ENCODE data around the gene IGFN1.
A peak's percentile ranks its signal among the peaks of the same experiment; 100 is the strongest.
"Not testable (repeated sequence)": the region's sequence is repeated elsewhere in the genome, so short reads cannot be mapped to it uniquely, and the experiment has no call there.

The IGFN1 gene

DNA sequence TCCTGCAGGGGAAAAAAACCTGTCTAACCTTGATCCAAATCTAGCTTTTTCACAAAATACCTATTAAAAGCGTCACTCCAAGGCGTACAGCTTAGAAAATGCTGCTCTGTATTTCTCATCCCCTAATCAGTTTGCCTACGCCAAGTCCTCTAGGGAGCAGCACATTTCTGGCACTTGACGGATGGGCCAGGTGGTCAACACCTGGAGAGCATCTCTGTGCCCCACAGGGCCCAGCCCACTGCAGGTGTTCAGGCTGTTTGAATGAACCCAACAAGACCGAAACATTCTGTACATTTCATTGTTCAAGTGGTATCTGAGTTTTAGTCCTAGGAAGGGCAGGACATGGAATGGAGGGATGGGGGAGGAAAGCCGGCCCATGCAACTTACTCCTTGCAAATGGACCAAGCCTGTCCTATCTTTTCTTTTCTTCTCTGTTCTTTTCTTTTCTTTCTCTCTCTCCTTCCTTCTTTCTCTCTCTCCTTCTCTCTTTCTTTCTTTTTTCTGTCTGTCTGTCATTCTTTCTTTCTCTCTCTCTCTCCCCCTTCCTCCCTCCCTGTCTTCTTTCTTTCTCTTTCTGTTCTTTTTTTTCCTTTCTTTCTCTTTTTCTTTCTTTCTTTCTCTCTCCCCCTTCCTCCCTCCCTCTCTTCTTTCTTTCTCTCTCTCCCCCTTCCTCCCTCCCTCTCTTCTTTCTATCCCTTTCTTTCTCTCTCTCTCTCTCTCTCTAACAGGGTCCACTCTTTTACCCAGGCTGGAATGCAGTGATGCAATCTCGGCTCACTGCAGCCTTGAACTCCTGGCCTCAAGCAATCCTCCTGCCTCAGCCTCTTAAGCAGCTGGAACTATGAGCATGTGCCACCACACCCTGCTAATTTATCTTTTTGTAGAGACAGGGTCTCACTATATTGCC lies 29.1 kb downstream of the IGFN1 start:
- DNase-seq: no peak

GRCh38 chr1:201220388-201220715 lies 29.7 kb downstream of the IGFN1 start:
- DNase-seq: no peak

DNA sequence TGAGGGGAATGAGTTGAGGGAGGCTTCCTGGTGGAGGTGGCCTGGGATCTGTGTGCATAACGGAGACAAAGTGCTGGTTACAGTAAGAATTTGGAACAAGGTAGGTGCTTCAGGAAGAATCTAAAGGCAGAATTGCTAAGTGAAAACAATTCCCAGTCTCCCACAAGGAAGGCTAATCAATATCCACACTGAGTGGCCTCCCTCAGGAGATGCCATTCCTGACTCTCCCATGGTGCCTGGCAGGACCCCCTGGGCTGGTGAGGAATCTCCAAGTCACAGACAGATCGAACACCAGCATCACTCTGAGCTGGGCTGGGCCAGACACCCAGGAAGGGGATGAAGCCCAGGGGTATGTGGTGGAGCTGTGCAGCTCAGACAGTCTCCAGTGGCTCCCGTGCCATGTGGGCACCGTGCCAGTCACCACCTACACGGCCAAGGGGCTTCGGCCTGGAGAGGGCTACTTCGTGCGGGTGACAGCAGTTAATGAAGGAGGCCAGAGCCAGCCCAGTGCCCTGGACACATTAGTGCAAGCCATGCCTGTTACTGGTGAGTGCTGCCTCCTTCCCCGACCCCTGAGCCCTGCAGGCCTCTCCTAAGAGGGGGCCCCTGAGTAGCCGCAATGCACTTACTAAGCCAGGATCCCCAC lies 30.7 kb downstream of the IGFN1 start:
- no peak for DNase-seq

DNA sequence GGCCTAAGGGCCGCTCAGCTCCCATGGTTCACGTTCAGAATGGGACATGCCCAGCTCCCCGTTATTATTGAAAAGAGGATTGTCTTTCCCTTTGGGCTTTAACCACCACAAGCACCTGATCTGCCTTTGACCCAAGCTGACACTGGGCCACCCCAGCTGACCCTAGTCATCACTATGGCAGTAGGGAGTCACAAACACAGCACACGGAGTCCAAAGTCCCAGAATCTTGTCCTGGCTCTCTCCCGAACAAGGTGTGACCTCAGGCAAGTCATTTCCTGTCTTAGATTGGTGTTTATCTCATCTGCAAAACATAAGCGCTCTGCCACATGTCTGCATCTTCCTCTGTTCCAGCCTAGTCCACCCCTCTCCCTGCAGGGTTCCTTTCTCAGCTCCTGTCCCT lies 31.5 kb downstream of the IGFN1 start:
- no peak for DNase-seq

DNA sequence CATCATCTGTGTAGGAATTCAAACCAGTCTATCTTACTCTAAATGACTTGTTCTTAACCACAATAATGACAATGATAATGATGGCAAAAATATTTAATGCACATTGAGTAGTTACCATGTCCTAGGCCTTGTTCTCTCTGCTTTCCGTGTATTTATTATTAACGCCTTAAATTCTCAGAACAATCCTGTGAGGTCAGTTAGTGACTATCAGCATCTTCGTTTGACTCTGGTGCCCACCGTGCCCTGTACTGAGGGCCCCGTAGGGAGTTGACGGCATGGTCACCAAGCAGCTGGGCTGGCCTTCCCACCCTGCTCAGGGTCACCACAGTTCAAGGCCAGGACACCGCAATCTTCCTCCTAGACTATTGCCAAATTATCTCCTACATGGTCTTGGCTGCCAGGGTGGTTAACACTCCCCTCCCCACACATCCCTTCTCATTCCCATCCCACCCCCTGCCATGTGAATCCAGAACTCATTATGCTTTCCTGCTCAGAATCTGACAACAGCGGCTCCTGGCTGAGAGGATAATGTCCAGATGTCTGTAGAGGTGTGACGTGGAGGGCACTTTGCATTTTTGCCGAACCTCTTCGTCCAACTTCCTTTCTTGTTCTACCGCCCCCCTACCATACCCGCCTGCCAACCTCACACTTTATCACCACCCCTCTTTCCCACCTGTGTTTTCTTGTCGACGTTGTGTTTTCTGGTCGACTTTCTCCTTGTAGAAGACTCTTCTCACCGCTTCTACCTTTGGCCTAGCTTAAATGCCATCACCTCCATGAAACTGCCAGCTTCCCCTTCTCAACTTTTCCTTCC lies 33.4 kb downstream of the IGFN1 start:
- DNase-seq: no peak

- DNase-seq: no peak
These were observed 34.2 kb downstream of the IGFN1 start for GRCh38 chr1:201224666-201225370.

GRCh38 chr1:201226178-201226514 lies 35.5 kb downstream of the IGFN1 start:
- no peak for DNase-seq

DNA sequence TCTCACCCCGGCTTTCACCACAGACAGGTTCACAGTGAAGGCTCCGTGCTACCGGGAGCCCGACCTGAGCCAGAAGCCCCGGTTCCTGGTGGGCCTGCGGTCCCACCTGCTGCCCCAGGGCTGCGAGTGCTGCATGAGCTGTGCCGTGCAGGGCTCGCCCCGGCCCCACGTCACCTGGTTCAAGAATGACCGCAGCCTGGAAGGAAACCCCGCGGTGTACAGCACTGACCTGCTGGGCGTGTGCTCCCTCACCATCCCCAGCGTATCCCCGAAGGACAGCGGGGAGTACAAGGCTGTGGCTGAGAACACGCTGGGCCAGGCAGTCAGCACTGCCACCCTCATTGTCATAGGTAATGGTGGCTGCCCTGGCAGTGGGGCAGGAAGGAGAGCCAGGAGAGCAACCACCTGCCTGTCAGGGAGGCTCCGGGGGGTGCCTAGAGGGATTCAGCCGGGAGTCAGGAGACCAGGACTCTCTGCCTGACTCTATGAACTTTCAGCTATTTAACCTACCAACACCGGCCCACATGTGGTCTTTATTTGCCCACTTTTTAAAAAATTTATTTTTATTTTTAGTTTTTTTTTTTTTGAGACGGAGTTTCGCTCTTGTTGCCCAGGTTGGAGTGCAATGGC lies 36.4 kb downstream of the IGFN1 start:
- no peak for DNase-seq

DNA sequence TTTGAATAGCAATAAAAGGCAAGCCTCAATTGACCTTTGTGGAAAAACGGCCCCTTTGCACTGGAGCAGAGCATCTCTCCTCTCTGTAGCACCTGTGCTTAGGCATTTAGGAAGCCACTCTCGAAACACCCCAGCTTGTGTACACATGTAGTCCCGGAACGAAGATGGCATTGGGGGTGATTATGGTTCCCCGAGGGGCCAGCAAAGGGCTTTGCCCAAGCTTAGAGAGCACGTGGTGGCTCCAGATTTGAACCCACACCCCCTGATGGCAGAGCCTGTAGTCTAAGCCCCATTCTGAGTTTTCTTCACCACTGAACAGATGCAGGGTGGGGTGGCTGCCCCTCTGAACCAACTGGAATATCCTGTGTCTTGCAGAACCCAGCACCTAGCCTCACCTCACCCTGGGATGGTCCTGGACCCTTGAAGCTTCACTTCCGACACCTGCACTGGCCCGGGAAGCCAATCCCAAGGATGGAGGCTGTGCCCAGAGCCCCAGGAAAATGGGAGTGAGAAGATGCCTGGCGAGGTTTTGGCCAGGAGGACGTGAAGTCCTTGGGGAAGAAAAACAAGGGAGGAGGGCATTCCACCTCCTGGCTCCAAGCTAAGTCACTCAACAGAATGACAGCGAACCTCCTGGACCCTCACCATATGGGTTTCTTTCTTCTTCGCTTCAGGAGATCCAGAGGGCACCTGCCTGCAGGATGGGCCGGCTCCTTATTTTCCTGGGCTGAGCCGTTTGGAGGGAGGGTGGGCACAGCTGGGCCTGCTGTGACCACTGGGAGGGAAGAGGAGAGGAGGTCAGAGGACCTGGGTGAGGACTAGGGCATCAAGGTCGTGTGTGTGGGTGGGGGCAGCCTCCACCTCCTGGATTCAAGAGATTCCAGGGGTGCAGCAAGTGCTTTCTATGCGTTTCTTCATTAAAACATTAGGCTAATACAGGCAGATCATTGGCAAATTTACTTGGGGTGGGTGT lies 37.7 kb downstream of the IGFN1 start:
- no peak for DNase-seq

GRCh38 chr1:201229095-201229494 lies 38.5 kb downstream of the IGFN1 start:
- no peak for DNase-seq

DNA sequence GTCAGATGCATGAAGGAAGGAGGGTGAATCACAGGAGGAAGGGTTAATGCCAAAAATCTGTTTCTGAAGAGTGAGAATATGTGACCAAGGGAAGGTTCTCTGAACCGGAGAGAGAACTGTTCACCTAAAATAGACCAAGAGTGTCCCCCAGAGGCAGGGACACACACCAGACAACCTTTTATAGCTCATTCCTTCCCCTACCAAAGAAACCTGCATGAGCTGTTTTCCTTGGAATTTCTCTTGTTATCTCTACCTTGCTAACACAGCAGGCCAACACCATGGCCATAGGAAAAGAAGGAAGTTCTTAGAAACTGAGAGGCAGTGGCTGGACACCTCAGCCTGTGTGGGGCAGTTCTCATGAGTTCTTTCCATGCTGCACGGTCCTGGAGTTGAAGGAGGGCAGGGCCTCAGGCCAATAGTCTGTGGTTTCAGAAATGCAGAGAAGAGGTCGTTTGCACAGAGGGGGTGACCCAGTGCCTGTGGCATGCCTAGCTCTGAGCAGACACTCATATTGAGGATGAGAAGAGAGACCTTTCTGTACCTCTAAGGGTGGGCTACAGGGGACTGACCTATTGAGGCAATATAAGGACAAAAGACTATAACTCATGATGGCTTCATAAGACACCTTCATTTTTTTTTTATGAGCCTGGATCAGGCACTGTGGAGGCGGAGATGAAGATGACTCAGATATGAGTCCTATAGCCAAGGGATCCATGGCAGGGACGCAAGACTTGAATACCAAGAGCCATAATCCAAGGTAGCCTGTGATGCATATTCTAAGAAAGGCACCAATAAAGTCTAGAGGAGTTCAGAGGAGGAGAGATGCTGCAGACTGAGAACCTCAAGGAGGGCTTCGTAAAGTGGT lies 39.4 kb downstream of the IGFN1 start:
- no peak for DNase-seq

DNA sequence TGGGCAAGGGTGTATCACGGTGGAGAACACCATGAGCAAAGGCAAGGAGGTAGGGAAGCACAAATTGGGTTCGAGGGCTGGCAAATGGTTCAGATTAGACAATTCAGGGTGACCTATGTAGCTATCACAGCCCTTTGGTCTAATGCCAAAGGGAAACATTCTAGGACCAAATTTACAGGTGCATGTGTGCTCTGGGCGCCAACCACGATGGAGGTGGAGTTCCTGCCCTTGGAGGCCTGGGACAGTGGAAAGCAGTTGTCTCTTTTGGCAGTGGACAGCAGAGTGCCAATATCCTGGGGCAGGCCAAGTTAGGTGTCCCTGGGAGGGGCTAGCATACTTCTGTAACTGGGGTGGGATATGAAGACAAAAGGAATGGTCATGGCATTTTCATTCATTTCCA lies 40.1 kb downstream of the IGFN1 start:
- no peak for DNase-seq

DNA sequence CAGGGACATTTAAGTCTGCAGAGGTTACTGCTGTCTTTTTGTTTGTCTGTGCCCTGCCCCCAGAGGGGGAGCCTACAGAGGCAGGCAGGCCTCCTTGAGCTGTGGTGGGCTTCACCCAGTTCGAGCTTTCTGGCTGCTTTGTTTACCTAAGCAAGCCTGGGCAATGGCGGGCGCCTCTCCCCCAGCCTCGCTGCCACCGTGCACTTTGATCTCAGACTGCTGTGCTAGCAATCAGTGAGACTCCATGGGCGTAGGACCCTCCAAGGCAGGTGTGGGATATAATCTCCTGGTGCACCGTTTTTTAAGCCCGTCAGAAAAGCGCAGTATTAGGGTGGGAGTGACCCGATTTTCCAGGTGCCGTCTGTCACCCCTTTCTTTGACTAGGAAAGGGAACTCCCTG lies 49.0 kb downstream of the IGFN1 start:
- not testable (repeated sequence) for DNase-seq

DNA sequence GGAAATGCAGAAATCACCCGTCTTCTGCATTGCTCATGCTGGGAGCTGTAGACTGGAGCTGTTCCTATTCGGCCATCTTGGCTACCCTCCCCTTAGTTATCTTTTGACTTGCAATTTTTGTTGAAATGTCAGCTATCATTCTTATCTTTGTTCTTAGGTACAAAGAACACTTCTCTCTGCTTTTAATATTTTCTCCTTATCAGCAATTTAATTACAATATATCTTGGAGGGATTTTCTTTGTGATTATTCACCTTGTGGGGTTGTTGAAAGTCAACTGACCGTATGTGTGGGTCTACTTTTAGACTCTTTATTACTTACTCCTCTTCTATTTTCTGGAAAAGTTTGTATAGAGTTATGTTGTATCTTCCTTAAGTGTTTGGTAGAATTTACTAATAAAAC lies 49.5 kb downstream of the IGFN1 start:
- DNase-seq: no peak

- DNase-seq: no peak
These were observed 51.1 kb downstream of the IGFN1 start for GRCh38 chr1:201241736-201242135.

DNA sequence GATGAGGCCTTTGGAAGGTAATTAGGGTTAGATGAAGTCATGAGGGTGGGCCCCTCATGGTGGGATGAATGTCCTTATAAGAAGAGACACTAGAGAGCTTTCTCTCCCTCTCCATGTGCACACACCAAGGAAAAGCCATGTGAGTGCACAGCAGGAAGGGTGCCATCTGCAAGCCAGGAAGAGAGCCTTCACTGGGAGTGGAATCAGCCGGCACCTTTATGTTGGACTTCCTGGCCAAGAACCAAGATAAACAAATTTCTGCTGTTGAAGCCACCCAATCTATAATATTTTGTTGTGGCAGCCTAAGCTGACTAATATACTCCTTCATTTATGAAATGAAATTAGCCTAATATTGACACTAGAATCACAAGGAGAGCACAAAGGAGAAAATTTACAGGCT lies 54.5 kb downstream of the IGFN1 start:
- DNase-seq: peak; percentile 23

GRCh38 chr1:201248721-201249559 lies 58.3 kb downstream of the IGFN1 start:
- no peak for DNase-seq

GRCh38 chr1:201250326-201251011 lies 59.8 kb downstream of the IGFN1 start:
- DNase-seq: peak; percentile 43

- no peak for DNase-seq
These were observed 60.8 kb downstream of the IGFN1 start for GRCh38 chr1:201251411-201251810.

Measured in DMS79 treated with DMSO at 0.1 percent for 48 hours (cell line).